Activated gamma-delta T cell (primary cell): ENCODE data around the gene SUPT3H.
"Not testable (repeated sequence)": the region's sequence is repeated elsewhere in the genome, so short reads cannot be mapped to it uniquely, and the experiment has no call there.

ENCODE experiments used
- DNase-seq: peaks from one replicate; lab custom pipeline; 2025; lab: John Stamatoyannopoulos, UW

SUPT3H gene

GRCh38 chr6:45067446-45067845 lies 310.3 kb downstream of the SUPT3H start:
- DNase-seq = not testable (repeated sequence)

- DNase-seq = not testable (repeated sequence)
These were observed 315.1 kb downstream of the SUPT3H start for GRCh38 chr6:45062659-45063058.

- DNase-seq = no peak
These were observed 320.0 kb downstream of the SUPT3H start for GRCh38 chr6:45057711-45058110.

GRCh38 chr6:45054610-45055009 lies 323.1 kb downstream of the SUPT3H start:
- DNase-seq = no peak

GRCh38 chr6:45052325-45052724 lies 325.4 kb downstream of the SUPT3H start:
- DNase-seq = no peak

- no peak for DNase-seq
These were observed 328.4 kb downstream of the SUPT3H start for GRCh38 chr6:45049188-45049843.

GRCh38 chr6:45047573-45047972 lies 330.2 kb downstream of the SUPT3H start:
- DNase-seq = no peak

- DNase-seq = no peak
These were observed 332.5 kb downstream of the SUPT3H start for GRCh38 chr6:45045253-45045601.

GRCh38 chr6:45044510-45045252 lies 333.1 kb downstream of the SUPT3H start:
- DNase-seq = no peak

GRCh38 chr6:45044086-45044485 lies 333.6 kb downstream of the SUPT3H start:
- DNase-seq = no peak

- DNase-seq = not testable (repeated sequence)
These were observed 335.1 kb downstream of the SUPT3H start for GRCh38 chr6:45042673-45043072.

GRCh38 chr6:45038226-45038625 lies 339.5 kb downstream of the SUPT3H start:
- DNase-seq = no peak

- DNase-seq = no peak
These were observed 341.6 kb downstream of the SUPT3H start for GRCh38 chr6:45036103-45036502.

- DNase-seq = no peak
These were observed 345.3 kb downstream of the SUPT3H start for GRCh38 chr6:45032426-45032825.

GRCh38 chr6:45031601-45032000 lies 346.1 kb downstream of the SUPT3H start:
- DNase-seq = no peak

GRCh38 chr6:45027126-45027525 lies 350.6 kb downstream of the SUPT3H start:
- DNase-seq = no peak

GRCh38 chr6:45026003-45026516 lies 351.7 kb downstream of the SUPT3H start:
- no peak for DNase-seq

- DNase-seq = no peak
These were observed 353.1 kb downstream of the SUPT3H start for GRCh38 chr6:45024610-45025009.

GRCh38 chr6:45021676-45022075 lies 356.1 kb downstream of the SUPT3H start:
- DNase-seq = no peak

GRCh38 chr6:45012687-45013086 lies 365.0 kb downstream of the SUPT3H start:
- DNase-seq = no peak

- DNase-seq = no peak
These were observed 368.2 kb downstream of the SUPT3H start for GRCh38 chr6:45009576-45009975.

- DNase-seq = no peak
These were observed 370.8 kb downstream of the SUPT3H start for GRCh38 chr6:45006893-45007292.

- DNase-seq = no peak
These were observed 373.8 kb downstream of the SUPT3H start for GRCh38 chr6:45003961-45004360.
